Activated T-cell treated with anti-CD3 and anti-CD28 coated beads for 48 hours (primary cell): ENCODE results near the gene CFD.
"Not testable (repeated sequence)": the region's sequence is repeated elsewhere in the genome, so short reads cannot be mapped to it uniquely, and the experiment has no call there.

ENCODE experiments used
- DNase-seq: peaks from one replicate; pipeline ENCODE4 v3.0.0-alpha.2; 2020; ENCODE audit warnings: low read depth

CFD gene

GRCh38 chr19:888581-889385 lies 29.3 kb downstream of the CFD start:
- DNase-seq = peak; percentile 33

GRCh38 chr19:889662-890295 lies 30.3 kb downstream of the CFD start:
- no peak for DNase-seq

GRCh38 chr19:890831-891230 lies 31.4 kb downstream of the CFD start:
- no peak for DNase-seq

- not testable (repeated sequence) for DNase-seq
Measured at GRCh38 chr19:891421-892200, 32.1 kb downstream of the CFD start.

GRCh38 chr19:892243-892893 lies 32.9 kb downstream of the CFD start:
- DNase-seq = no peak

- peak; percentile 86 for DNase-seq
Measured at GRCh38 chr19:892894-893689, 33.6 kb downstream of the CFD start, which contains the start of the genes MED16 and RNU6-9. MED16 (minus strand) TSS chr19:893187; CDS start chr19:891131, 2,056 bp downstream. RNU6-9 (plus strand) TSS chr19:893484.

- DNase-seq = no peak
Measured at GRCh38 chr19:896434-896833, 37.0 kb downstream of the CFD start.

GRCh38 chr19:896999-897398 lies 37.5 kb downstream of the CFD start:
- no peak for DNase-seq

- no peak for DNase-seq
Measured at GRCh38 chr19:897442-898039, 38.1 kb downstream of the CFD start.

GRCh38 chr19:898663-899062 lies 39.2 kb downstream of the CFD start:
- DNase-seq = no peak

- no peak for DNase-seq
Measured at GRCh38 chr19:899336-900042, 40.0 kb downstream of the CFD start.

GRCh38 chr19:900043-900301 lies 40.5 kb downstream of the CFD start:
- no peak for DNase-seq

GRCh38 chr19:900302-901111 lies 41.0 kb downstream of the CFD start:
- DNase-seq = no peak

GRCh38 chr19:901216-902092 lies 42.0 kb downstream of the CFD start:
- no peak for DNase-seq

- no peak for DNase-seq
Measured at GRCh38 chr19:902093-902370, 42.6 kb downstream of the CFD start.

GRCh38 chr19:902446-903226 lies 43.2 kb downstream of the CFD start:
- DNase-seq = no peak

- no peak for DNase-seq
Measured at GRCh38 chr19:903266-903797, 43.9 kb downstream of the CFD start.

GRCh38 chr19:904545-904944 lies 45.1 kb downstream of the CFD start:
- no peak for DNase-seq
